HG03520 (cell line): ENCODE data around the gene THAP4.
"Not testable (repeated sequence)": the region's sequence is repeated elsewhere in the genome, so short reads cannot be mapped to it uniquely, and the experiment has no call there.

ENCODE experiments used
- ATAC-seq: cut with Tn5 transposase; IDR thresholded peaks from one replicate; pipeline ENCODE4 v1.9.1; 2021; ENCODE audit warnings: mild to moderate bottlenecking, moderate library complexity; ENCODE audit not compliant: unreplicated experiment

THAP4 gene

GRCh38 chr2:241566021-241566420 is 70.9 kb downstream of the THAP4 start:
- ATAC-seq, result not testable (repeated sequence)

DNA sequence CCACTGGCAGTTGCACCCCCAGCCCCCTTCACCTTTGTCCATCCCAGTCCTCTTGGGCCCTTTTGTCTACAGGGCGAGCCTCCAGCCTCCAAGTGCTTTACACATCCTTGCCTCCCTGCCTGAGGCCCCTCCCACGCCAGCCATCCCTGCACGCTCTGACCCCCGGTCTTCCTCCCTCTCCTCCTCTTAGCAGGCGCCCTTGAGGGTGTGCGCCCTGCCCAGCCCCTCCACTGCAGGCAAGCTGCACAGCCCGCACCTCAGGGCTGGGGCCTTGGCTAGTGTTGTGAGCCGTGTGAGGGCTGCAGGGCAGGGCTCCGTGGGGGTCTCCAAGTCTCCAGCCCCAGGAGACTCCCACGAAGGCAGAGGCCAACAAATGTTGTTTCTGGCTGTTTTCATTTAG is 71.5 kb downstream of the THAP4 start:
- no peak for ATAC-seq

GRCh38 chr2:241564596-241565410 is 72.2 kb downstream of the THAP4 start:
- no peak for ATAC-seq

- ATAC-seq, result no peak
Observed at GRCh38 chr2:241563981-241564595, 72.9 kb downstream of the THAP4 start.

DNA sequence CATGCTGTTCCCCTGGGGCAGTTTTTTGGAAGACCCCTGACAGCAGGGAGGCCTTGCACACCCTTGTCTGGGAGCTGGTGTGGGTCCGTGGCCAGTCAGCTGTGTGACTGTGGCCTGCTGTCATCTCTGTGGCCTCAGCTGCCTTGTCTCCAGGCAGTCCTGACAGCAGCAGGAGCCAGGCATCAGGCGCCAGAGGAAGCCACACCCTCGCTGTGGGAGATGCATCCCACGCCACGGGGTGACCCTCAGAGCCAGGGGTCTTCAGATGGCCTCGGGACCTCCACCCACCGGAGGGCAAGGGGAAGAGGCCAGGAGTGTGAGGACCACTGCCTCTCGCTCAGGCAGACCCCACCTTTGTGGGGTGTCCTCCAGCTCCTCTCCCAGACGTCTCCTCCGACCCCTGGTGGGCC is 73.4 kb downstream of the THAP4 start:
- no peak for ATAC-seq

DNA sequence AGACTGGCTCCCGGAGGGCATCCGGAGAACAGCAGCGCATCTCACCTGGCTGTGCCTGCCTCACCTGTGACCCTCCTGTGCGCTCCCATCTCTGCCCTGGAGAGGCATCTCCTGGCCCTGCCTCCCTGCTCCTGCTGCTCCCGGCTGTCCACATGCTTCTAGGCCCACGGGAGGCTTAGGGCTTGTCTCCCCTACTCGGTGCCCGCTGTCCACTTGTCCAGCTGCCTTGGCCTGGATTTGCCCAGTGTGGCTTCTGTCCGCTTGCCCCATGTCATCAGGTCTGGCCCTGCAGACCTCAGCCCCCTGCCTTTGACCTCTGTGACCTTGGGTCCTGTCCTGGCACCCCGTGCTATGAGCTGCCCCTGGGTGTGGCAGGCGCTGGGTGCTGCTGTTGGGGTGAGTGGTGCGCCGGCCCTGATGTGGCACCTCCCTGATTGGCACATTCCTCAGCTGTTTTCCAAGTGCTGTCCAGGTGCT is 73.9 kb downstream of the THAP4 start:
- no peak for ATAC-seq

- ATAC-seq, result no peak
Observed at GRCh38 chr2:241562269-241562891, 74.6 kb downstream of the THAP4 start.

GRCh38 chr2:241561832-241562231 is 75.1 kb downstream of the THAP4 start:
- no peak for ATAC-seq

DNA sequence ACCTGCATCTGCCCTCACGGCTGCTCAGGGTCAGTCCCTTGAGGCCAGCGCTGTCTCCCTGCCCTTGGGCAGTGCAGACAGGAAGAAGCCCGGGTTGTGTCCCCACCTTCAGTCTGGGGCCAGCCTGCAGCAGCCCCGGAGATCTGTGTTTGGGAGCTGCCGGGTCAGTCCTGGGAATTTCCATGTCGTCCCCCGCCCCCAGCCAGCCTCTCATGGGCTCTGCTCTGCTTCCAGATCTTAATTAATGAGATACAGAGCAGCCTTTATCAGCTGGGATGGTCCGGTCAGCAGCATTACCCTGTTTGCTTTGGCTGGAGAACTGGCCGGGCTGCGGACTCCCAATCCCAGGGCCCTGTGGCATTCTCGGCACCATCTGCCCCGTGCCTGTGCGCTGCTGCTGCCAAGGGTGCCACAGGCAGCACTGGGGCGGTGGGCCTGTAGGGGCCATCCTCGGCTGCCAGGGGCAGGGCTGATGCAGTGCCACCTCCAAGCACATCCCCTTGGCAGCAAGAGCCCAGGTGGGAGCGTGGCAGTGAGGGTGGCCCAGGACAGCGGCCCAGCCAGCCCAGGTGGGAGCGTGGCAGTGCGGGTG is 76.0 kb downstream of the THAP4 start:
- no peak for ATAC-seq

GRCh38 chr2:241560162-241560882 is 76.6 kb downstream of the THAP4 start:
- ATAC-seq, result no peak

DNA sequence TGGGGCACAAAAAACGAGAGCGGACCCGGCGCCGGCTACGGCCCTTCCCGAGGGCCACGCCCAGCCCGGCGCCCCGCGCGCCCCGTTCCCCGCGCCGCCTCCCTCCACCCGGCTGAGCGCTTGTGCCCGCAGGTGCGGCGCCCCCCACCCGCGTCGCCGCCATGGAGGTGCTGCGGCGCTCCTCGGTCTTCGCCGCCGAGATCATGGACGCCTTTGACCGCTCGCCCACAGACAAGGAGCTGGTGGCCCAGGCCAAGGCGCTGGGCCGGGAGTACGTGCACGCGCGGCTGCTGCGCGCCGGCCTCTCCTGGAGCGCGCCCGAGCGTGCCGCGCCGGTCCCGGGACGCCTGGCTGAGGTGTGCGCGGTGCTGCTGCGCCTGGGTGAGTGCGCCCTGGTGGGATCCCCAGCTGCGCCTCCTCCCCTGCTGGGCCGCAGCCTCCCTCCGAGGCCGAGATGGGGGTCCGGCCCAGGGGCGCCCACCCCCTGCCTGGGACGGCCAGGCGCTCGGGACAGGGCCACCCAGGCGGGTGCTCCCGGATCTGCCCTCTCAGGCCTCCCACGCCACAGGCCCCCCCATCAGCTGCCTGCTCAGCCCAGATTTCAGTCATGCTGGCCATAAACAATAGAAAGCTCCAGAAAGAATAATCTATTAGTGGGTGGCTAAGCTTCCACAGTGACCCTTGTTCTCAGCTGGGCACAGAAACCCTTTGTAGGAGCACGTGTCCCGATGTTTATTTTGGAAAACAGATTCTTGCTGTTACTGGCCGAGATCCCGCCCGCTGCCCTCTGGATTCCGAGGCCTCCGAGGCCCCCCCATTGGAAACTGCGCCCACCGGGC is 77.4 kb downstream of the THAP4 start:
- no peak for ATAC-seq

DNA sequence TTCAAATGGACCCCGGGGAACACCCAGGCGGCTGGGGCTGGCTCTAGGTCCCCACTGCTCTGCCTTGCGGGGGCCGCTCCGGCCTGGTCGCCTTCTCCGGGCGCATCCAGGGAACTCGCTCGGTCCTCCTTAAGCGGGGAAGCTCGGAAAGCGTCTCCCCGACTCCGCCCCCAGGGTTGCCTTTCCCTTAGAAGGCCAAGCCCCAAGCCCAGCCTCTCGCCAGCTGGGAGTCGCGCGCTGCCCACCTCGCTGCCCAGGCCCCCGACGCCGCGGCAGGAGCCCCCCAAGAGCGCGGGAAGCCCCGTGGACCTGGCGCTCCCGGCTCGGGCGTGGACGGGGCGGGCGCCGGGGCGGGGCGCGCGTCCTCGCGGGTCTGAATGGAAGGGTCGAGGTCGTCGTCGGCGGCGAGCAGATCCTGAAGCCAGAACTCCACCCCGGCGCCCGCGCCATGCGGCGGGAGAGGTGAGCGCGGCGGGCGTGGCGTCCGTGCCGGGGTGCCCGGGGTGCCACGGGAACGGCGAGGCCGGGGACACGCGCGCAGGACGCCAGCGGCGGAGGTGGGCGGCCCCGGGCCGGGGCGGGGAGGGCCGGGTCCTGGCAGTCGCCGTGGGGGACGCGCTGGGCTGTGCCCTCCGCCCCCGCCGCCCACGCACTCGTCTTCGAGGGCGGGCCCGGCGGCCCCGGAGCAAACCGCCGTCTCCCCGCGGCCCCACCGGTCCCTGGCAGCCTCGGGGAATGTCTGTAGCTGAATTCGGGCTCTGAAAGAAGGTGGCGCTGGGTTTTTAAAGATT is 78.2 kb downstream of the THAP4 start, which contains the start of gene BOK:
Gene BOK, plus strand, starts transcription at position 214 of the 791 bp plus-strand sequence. CDS start 739 bp downstream, outside the sequence.
- ATAC-seq, result no peak

- no peak for ATAC-seq
Observed at GRCh38 chr2:241556746-241557145, 80.2 kb downstream of the THAP4 start.

- no peak for ATAC-seq
Observed at GRCh38 chr2:241555711-241556110, 81.2 kb downstream of the THAP4 start.

- no peak for ATAC-seq
Observed at GRCh38 chr2:241554610-241555322, 82.2 kb downstream of the THAP4 start.

GRCh38 chr2:241553981-241554380 is 83.0 kb downstream of the THAP4 start:
- no peak for ATAC-seq

DNA sequence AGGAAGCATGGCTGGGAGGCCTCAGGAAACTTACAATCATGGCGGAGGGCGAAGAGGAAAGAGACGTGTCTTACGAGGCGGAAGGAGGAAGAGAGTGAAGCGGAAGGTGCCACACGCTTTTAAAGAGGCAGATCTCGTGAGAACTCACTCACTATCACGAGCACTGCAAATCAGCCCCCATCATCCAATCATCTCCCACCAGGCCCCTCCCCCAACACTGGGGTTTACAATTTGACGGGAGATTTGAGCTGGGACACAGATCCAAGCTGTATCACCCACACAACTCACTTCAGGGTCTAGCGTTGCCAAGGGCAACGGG is 83.5 kb downstream of the THAP4 start:
- no peak for ATAC-seq

GRCh38 chr2:241551998-241552737 is 84.8 kb downstream of the THAP4 start:
- ATAC-seq, result no peak
